Upper lobe of left lung (tissue), 6 donors: ENCODE measurements around the gene NGEF. TPM values are rescaled to one million over a fixed set of nuclear protein-coding genes. Genes with fewer than 3 reads are reported as not detected.

Source experiments
- ATAC-seq, 2 donors: fragments of 200-7000 bp; cut with Tn5 transposase; one replicate each; pipeline ENCODE4 v1.9.1; 2022; ENCODE audit warnings: mild to moderate bottlenecking in 2 of 2, moderate library complexity in 2 of 2; ENCODE audit not compliant: low FRiP score in 2 of 2
- DNase-seq, 2 donors: peaks; one replicate each; pipeline ENCODE4 v3.0.0-alpha.2; 2019 to 2020
- H3K27ac ChIP-seq, 4 donors: fragments of 200-600 bp; sonication (generic); one replicate each; pipeline ENCODE4 v1.5.1; 2016 to 2019
- H3K27me3 ChIP-seq, 4 donors: fragments of 200-600 bp; sonication (generic); one replicate each; pipeline ENCODE4 v1.5.1; 2017 to 2019
- H3K36me3 ChIP-seq, 4 donors: fragments of 200-600 bp; sonication (generic); one replicate each; pipeline ENCODE4 v1.5.1; 2016 to 2019
- H3K4me1 ChIP-seq, 4 donors: fragments of 200-600 bp; sonication (generic); one replicate each; pipeline ENCODE4 v1.5.1; 2018 to 2019
- H3K4me3 ChIP-seq, 4 donors: fragments of 200-600 bp; sonication (generic); one replicate each; pipeline ENCODE4 v1.5.1; 2017 to 2019; ENCODE audit warnings: mild to moderate bottlenecking in 2 of 4, moderate library complexity in 1 of 4
- H3K9me3 ChIP-seq, 4 donors: fragments of 200-600 bp; sonication (generic); one replicate each; pipeline ENCODE4 v1.5.1; 2018 to 2019
- EP300 ChIP-seq, 4 donors: sonication (generic); formaldehyde crosslinking; IDR thresholded peaks; one replicate each; pipeline ENCODE4 v1.5.1; 2017; ENCODE audit warnings: antibody characterized with exemption in 4 of 4, control low read depth in 2 of 4
- POLR2A ChIP-seq, 4 donors: fragments of 450-650 bp; IDR thresholded peaks; one replicate each; pipeline ENCODE4 v1.5.1; 2016 to 2017; ENCODE audit warnings: antibody characterized with exemption in 4 of 4, mild to moderate bottlenecking in 2 of 4
- POLR2AphosphoS5 ChIP-seq, 2 donors: sonication (generic); formaldehyde crosslinking; IDR thresholded peaks; one replicate each; pipeline ENCODE4 v1.5.1; 2017; ENCODE audit warnings: antibody characterized with exemption in 2 of 2
- WGBS, 2 donors: methylation state at CpG; one replicate each; pipeline ENCODE4 v1.1.5; 2017 to 2018; 5-methylcytosine and 5-hydroxymethylcytosine counted together
- total RNA-seq, 6 donors: library from RNA; depleted of rRNA in 4 of 6; stranded (reverse); fragments of >200 nt in 4 of 6; gene quantifications; one replicate each; pipeline versions ENCODE4 v1.1.0 to v1.2.1, GENCODE V29; 2016 to 2021
- TF ChIP-seq, protein P1 (sequence below), 6 experiments: fragments of 450-650 bp in 4 of 6; fragments of 200-600 bp in 2 of 6; sonication (generic) in 2 of 6; IDR thresholded peaks; one replicate each; pipeline ENCODE4 v1.5.1; 2016 to 2019; ENCODE audit warnings: antibody characterized with exemption in 6 of 6
- donor health status: DM: no; HTN: no; CAD: no; lungs with moderate emphysema.
- donor health status: DM: no; HTN: yes; CAD: no; lungs with severe emphysema.

The NGEF gene
- total RNA-seq, 6 donors from 2014 or later, result 0.29 to 6.3 (median 0.98) TPM; not detected in 1

DNA sequence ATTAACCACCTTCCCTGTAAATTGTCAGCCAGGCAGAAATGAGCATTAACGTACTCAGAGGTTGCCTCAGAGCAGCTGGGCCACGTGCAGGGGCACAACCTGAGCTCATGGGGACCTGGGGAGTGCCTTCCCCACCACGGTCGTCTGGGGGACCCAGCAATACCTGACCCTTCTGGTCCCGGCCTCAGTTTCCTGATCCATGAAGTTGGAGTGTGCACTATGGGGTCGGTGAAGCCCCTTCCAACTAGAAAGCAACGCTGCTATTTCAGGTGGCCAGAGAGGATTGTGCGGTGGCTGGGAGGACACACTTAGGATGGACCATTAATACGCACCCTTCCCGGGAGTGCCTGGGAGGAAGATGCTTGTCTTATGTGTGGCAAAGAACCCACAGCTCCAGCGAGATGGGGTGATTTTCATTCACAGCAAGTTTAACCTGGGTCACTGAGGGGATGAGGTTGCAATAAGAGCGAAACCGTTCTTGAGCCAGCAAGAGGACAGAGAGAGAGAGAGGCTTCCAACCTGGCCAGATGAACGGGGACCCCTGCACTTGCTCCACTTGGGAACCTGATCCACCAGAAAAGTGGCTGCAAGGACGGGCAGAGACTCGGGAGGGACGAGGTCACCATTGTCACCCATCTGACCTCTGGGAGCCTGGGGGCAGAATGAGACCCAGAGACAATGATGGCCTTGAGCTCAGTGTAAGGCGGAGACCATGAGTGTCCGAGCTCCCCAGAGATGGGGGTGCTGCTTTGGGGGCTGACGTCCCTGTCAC, 36.2 kb downstream of the NGEF start:
- DNase-seq, result no peak
- ATAC-seq, result no peak
- H3K4me1 ChIP-seq, result no peaks in the 10 kb centered on the region
- WGBS, 2 donors, result 73 to 83% methylated on average over 13 to 20 of the region's 20 CpGs
- no peaks in the 10 kb centered on the region for H3K27me3 ChIP-seq
- no peaks in the 10 kb centered on the region for H3K9me3 ChIP-seq
- H3K4me3 ChIP-seq, result no peak overlapping the region
- TF ChIP-seq, protein P1, sequence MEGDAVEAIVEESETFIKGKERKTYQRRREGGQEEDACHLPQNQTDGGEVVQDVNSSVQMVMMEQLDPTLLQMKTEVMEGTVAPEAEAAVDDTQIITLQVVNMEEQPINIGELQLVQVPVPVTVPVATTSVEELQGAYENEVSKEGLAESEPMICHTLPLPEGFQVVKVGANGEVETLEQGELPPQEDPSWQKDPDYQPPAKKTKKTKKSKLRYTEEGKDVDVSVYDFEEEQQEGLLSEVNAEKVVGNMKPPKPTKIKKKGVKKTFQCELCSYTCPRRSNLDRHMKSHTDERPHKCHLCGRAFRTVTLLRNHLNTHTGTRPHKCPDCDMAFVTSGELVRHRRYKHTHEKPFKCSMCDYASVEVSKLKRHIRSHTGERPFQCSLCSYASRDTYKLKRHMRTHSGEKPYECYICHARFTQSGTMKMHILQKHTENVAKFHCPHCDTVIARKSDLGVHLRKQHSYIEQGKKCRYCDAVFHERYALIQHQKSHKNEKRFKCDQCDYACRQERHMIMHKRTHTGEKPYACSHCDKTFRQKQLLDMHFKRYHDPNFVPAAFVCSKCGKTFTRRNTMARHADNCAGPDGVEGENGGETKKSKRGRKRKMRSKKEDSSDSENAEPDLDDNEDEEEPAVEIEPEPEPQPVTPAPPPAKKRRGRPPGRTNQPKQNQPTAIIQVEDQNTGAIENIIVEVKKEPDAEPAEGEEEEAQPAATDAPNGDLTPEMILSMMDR (IDR thresholded peaks at IDR 0.05), result no peak
- TF ChIP-seq POLR2AphosphoS5 (IDR thresholded peaks at IDR 0.05) (no peak), EP300 (IDR thresholded peaks at IDR 0.05) (no peak), POLR2A (IDR thresholded peaks at IDR 0.05) (no peak)
- no peak overlapping the region for H3K27ac ChIP-seq
- no peaks in the 10 kb centered on the region for H3K36me3 ChIP-seq

GRCh38 chr2:232976176-232976575, 36.9 kb downstream of the NGEF start:
- WGBS, 2 donors, result 88% methylated on average over 4 of the region's 4 CpGs
- no peak for ATAC-seq
- Histone ChIP-seq H3K27ac (no peak overlapping the region), H3K36me3 (no peaks in the 10 kb centered on the region), H3K9me3 (no peaks in the 10 kb centered on the region), H3K4me3 (no peak overlapping the region), H3K27me3 (no peaks in the 10 kb centered on the region), H3K4me1 (no peaks in the 10 kb centered on the region)
- no peak for DNase-seq
- TF ChIP-seq, protein P1 (IDR thresholded peaks at IDR 0.05), result no peak
- TF ChIP-seq EP300 (IDR thresholded peaks at IDR 0.05) (no peak), POLR2AphosphoS5 (IDR thresholded peaks at IDR 0.05) (no peak), POLR2A (IDR thresholded peaks at IDR 0.05) (no peak)

DNA sequence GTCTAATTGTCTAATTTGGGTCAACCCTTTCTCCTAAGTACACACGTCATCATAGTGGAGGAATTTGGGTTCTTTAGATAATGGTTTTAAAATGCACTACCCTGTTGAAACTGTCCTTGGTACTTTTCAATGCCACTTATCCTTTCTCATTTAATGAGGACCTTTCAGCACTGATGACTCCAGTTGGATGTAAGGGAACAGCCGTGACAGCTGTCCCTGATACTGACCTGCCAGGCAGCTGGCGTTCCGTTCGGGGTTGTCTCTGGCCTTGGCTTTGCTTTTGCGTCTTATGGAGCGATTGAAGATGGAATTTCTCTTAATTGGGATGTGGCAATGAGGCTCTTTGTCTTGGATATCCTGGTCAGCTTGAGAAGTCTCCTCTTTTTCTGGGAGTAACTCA, 38.7 kb downstream of the NGEF start:
- TF ChIP-seq, protein P1 (IDR thresholded peaks at IDR 0.05), result no peak
- no peak for TF ChIP-seq POLR2AphosphoS5 (IDR thresholded peaks at IDR 0.05)
- Histone ChIP-seq H3K36me3 (no peaks in the 10 kb centered on the region), H3K27ac (no peak overlapping the region), H3K4me3 (no peak overlapping the region), H3K4me1 (no peaks in the 10 kb centered on the region), H3K9me3 (no peaks in the 10 kb centered on the region), H3K27me3 (no peaks in the 10 kb centered on the region)
- 80 to 84% methylated on average over 7 of the region's 7 CpGs for WGBS, 2 donors
- DNase-seq, result no peak
- ATAC-seq, result no peak

DNA sequence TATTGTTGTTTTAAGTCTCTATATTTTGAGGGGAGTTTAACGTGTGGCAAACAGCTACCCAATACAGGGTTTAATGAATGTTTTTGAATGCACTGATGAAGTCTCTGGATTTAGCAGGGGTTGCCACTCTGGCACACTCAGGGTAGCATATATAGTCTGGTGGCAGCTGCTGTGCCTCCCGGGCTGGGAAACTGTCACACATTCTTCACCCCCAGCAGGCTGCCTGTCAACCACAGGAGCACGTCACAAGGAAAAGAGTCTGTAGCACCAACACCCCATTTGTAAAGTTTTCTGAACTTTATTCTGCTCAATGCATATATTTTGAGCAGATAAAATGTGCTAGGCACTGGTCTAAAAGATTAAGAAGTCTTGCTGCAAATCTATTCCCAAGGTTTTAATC, 39.3 kb downstream of the NGEF start:
- no peaks in the 10 kb centered on the region for H3K4me1 ChIP-seq
- H3K4me3 ChIP-seq, result no peak overlapping the region
- no peak overlapping the region for H3K27ac ChIP-seq
- DNase-seq (no peak), ATAC-seq (no peak)
- H3K36me3 ChIP-seq, result no peaks in the 10 kb centered on the region
- WGBS, 2 donors, result 71 to 75% methylated on average over 3 of the region's 3 CpGs
- H3K9me3 ChIP-seq, result no peaks in the 10 kb centered on the region
- TF ChIP-seq POLR2AphosphoS5 (IDR thresholded peaks at IDR 0.05) (no peak), POLR2A (IDR thresholded peaks at IDR 0.05) (no peak), EP300 (IDR thresholded peaks at IDR 0.05) (no peak)
- TF ChIP-seq, protein P1 (IDR thresholded peaks at IDR 0.05), result no peak
- no peaks in the 10 kb centered on the region for H3K27me3 ChIP-seq
